GM12874 (cell line): ENCODE results near the gene MAP3K5.

ENCODE experiments used
- CTCF ChIP-seq: IDR thresholded peaks from 2 replicates; pipeline ENCODE4 v1.5.1; 2011; ENCODE audit warnings: low read depth, mild to moderate bottlenecking, control low read depth, low read length, moderate library complexity; ENCODE audit not compliant: insufficient read depth

MAP3K5 gene

GRCh38 chr6:136751522-136751956 lies 40.7 kb downstream of the MAP3K5 start:
- no peak for TF ChIP-seq CTCF

GRCh38 chr6:136750696-136751521 lies 41.4 kb downstream of the MAP3K5 start:
- TF ChIP-seq CTCF = no peak

- TF ChIP-seq CTCF = no peak
These were observed 42.8 kb downstream of the MAP3K5 start for GRCh38 chr6:136749359-136749997.

- no peak for TF ChIP-seq CTCF
These were observed 44.8 kb downstream of the MAP3K5 start for GRCh38 chr6:136747507-136747906.

GRCh38 chr6:136745300-136745699 lies 47.0 kb downstream of the MAP3K5 start:
- no peak for TF ChIP-seq CTCF

GRCh38 chr6:136744889-136745288 lies 47.4 kb downstream of the MAP3K5 start:
- TF ChIP-seq CTCF = no peak

GRCh38 chr6:136742125-136742524 lies 50.2 kb downstream of the MAP3K5 start:
- TF ChIP-seq CTCF = no peak
